Astrocyte of the cerebellum (primary cell): ENCODE results near the gene HCN2.
A peak's percentile ranks its signal among the peaks of the same experiment; 100 is the strongest.

Experiments
- DNase-seq: peaks from one replicate; pipeline ENCODE4 v3.0.0-alpha.2; 2011; ENCODE audit warnings: low read depth
- H3K4me3 ChIP-seq: 2 replicates; pipeline ENCODE4 v1.5.1; 2011; ENCODE audit warnings: mild to moderate bottlenecking, low read depth, low read length, moderate library complexity
- CTCF ChIP-seq: IDR thresholded peaks from 2 replicates; pipeline ENCODE4 v1.5.1; 2012; ENCODE audit warnings: low read length, low read depth, moderate library complexity, mild to moderate bottlenecking; ENCODE audit errors: missing control alignments
- in situ Hi-C: cut with HindIII; loops from 2 replicates; pipeline ENCODE4 v1.10.0; 2017; ENCODE audit warnings: low sequenced_read_pairs

HCN2 gene

GRCh38 chr19:664913-665443, 75.3 kb downstream of the HCN2 start:
- DNase-seq = peak; percentile 55
- TF ChIP-seq CTCF = peak; percentile 87
- in situ Hi-C loops = no loop called here
- H3K4me3 ChIP-seq = no peak overlapping the region
